Iris pigment epithelial cell (primary cell): ENCODE data around the gene MPZL1.
A peak's percentile ranks its signal among the peaks of the same experiment; 100 is the strongest.

ENCODE experiments used
- DNase-seq: peaks from one replicate; pipeline ENCODE4 v3.0.0-alpha.2; 2011; ENCODE audit warnings: low read depth

MPZL1 gene

DNA sequence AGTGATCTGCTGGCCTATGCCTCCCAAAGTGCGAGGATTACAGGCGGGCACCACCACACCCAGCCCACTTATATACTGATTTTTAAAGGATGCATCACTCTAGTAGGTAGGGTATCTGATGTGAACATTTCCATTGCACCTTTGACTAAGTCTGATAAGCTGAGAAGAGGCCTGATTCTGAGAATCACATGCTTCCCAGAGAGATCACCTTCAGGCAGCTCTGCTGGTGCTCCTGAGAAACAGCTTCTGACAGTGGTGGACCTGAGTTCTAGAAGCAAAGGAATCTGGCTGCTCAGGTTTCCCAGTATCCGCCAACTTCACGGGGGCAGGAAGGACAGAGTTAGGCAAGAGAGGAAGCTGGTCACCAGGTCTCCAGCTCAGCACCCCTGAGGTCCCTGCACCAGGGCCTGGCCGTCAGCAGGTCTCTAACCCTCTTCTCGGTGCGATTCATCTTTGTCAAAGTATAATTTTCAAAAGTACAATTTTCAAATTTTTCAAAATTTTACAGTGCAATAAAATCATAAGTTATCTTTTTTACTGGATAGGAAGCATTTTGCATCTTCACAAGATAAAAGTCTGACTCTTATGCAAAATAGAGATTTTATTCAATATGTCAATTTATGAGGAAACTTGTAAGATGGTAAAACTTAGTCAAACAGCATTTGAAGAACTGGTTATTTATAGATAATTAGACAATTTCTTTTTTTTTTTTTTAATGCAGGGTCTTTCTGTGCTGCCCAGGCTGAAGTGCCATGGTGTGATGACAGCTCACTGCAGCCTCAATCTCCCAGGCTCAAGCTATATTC, 25.8 kb upstream of the MPZL1 start:
- no peak for DNase-seq

DNA sequence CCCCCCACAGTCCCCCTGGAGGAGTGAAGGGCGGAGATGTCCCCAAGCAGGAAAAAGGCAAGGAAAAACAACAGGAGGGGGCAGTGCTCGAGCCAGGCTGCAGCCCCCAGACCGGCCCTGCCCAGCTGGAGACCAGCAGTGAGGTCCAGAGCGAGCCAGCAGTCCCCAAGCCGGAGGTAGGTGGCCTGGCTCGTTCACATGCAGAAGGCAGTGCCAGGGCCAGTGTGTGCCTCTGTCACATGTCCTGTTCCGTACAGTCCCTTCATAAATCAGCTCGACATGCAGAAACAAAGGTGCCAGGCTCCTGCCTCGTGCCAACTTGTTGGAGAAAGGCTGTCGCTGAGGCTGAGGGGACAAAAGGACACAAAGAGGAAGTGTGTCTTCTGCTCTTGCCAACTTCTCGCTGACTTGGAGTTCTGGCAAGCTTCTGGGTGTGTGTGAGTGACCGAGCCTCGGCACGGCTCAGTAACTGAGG, 24.1 kb upstream of the MPZL1 start:
- no peak for DNase-seq

DNA sequence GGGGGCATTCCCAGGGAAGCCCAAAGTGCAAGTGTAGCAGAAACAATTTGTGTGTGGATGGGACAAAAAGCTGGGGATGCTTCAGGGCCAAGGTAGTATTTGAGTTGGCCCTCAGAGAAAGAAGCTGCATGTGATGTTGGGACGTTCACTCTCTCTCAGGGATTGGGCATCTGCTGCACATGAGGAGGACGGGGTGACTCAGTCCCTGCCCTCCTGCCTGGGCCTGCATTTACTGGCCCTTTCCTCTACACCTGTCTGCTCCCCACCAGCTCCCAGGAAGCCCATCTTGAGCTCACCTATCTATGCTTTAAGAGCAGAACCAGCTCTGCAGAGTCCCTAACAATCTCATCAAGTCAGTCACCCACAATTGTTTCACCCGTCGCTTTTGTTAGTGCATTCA, 23.5 kb upstream of the MPZL1 start:
- no peak for DNase-seq

DNA sequence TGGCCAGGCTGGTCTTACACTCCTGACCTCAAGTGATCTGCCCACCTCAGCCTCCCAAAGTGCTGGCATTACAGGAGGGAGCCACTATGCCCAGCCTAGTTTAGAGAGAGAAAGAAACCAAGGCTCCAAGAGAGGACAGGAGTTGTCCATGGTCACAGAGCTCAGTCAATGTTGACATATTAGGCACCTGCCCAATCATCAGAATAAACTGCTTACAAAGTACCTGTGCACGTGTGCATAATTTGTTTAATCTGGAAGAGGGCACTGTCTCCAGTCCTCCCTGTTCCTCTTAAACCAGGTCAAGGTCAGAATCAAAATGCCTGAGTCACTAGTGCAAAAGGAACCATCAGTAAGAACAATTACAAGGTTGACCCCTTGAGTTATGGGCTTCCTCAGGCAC, 20.3 kb upstream of the MPZL1 start:
- DNase-seq, result no peak

DNA sequence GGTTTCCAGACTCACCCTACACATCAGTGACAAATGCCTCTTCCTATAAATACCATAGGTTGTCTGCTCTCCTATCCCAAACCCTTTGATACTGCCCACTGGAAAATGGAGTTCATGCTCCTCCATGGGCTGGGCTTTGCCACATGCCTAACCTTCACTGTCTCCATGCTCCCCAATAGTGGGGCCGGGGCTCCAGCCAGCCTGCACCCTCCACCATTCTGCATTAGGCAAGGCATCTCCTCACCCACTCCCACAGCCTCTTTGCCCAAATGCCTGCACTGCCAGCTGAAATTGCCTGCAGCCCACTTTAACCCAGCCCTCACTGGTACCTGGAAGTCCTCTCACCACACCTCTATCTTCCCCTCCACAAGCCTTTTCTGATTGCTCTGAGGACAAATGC, 18.2 kb upstream of the MPZL1 start:
- no peak for DNase-seq

DNA sequence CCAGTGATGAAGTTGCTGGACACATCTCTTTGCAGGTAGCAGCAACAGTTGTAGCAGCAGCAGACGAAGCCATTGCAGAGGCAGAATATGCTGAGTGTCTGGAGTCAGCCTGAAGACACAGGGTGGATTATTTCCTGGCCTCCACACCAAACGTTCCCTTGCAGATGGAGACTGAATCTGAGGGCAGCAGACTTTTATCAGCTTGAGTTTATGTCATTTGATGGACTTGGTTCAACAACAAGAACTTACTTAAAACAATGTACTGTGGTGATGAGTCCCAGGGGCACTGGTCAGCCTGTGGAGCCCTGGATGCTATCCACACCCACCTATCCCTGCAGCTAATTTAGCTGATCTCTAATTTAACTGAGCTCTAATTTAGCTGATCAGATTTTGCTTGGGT, 17.1 kb upstream of the MPZL1 start:
- DNase-seq, result no peak

GRCh38 chr1:167705250-167705649, 16.5 kb upstream of the MPZL1 start:
- no peak for DNase-seq

DNA sequence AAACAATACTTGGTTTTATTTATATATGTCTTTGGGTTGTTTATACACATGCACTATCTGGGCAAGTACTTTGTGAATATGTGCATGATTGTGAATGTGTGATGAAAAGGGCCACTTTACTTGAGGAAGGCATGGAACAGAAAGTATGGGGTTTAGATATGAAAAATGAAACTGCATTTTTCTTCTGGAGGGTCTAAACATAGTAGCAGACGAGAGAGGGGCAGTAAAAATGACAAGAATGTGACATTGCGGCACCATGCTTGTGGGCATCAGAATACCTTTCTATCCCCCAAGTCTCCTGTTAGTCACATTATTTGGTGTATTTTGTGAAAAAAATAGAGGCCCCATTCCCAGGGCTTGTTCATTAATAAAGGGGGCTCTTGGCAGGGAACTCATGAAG, 15.4 kb upstream of the MPZL1 start:
- no peak for DNase-seq

GRCh38 chr1:167706931-167707877, 14.6 kb upstream of the MPZL1 start:
- no peak for DNase-seq

DNA sequence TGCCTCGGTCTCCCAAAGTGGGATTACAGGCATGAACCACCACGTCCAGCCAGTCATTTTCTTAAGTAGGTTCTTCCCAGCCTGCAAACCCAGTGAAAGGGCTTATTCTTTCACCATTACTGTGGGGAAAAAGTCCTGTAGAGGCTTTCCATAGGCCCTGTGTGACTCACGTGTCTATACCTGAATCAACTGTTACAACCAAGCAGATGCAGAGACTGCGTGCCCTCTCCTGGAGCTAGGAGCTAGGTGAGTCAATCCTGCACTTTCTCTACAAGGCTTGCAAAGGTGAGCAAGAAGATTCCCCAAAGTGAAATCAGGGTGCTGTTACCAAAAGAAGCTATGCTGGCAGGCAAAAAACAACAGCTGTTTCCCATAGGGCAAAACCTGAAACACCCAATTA, 13.8 kb upstream of the MPZL1 start:
- DNase-seq, result no peak

DNA sequence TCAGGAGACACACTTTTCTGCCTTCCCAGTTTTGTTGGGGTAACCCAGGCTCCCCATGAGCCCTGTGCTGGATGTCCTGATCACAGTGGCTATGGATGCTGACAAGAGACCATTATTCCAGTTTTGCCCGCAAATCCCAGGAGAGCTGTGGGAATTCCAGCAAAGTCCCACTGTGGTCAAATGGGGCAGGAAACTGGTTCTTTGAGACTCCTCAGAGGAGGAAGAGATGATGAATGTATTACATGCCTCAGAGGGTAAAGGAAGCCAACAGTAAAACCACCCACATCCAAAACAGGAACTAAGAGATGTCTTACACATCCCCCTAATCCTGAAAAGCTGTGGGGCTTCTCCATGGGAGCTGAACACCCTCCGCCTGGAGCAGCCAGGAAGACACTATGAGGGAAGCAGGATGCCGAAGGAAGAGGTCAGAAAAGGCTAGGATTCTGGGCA, 12.8 kb upstream of the MPZL1 start:
- no peak for DNase-seq

DNA sequence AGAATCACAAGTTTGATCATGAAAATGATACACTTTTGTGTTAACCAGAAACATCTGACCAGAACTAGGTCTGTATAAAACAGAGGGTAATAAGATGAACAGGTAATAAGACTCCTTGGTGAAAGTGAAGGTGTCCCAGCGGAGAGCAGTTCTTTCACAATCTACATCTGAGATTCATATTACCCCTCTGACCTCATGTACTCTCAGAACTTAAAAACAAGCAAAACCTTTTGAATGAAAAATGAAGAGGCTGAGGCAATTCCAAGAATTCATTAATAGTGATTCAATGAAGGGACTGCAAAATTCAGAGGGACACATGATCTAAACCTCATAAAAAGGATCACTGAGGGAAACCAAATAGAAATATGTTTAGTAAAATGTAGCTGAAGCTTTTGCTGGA, 10.9 kb upstream of the MPZL1 start:
- peak; percentile 65 for DNase-seq

DNA sequence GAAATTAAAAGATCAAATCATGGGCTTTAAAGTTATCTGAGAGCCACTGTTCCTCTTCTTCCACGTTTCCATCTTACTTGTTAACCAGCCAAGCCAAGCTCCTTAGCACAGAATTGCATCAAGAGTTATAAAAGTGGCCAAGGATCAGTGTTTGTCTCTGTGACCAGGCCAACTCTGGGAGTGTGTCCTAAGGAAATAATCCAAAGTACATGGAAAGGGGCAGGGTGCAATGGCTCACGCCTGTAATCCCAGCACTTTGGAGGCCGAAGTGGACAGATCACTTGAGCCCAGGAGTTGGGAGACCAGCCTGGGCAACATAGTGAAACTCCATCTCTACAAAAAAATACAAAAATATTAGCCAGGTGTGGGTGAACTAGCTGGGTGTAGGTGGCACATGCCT, 10.0 kb upstream of the MPZL1 start:
- no peak for DNase-seq

GRCh38 chr1:167713330-167714081, 8.3 kb upstream of the MPZL1 start:
- DNase-seq, result peak; percentile 55

- peak; percentile 77 for DNase-seq
These were observed 7.7 kb upstream of the MPZL1 start for GRCh38 chr1:167714098-167714438.

- DNase-seq, result peak; percentile 71
These were observed 7.2 kb upstream of the MPZL1 start for GRCh38 chr1:167714439-167715156.

DNA sequence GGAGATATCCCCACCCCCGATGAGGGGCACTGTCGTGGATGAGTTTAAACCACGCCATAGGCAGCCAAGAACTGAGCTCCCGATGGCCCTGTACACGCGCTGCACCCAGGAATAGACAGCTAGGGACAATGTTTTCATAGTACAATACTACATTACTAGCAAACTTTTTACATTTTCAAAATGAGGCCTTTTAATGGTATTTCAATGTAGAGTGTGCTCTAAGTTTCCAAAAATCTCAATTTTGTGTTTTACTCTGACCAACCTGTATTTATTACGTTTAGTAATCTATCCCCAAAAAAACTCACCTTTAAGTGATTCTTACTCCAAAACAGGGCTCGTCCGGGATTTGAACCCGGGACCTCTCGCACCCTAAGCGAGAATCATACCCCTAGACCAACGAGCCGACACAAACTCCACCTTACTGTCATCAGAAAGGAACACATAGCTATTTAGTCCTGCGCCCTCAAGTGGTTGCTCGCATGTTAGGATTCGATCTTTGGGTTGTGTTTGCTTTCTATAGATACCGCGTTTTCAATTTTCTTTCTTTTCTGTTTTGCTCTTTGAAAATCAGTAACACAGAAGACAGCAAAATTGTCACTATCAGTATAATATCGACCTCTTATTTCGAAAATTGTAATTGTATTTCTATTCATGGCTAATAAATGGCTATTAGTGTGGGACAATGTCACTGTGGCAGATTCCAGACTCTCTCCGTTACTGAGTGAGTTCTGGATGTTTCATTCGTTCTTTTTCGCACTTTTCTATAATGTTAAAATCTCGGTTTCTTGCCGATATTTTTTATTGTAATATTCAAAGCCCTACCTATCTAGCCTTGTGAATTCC, 6.4 kb upstream of the MPZL1 start:
- DNase-seq, result peak; percentile 78

DNA sequence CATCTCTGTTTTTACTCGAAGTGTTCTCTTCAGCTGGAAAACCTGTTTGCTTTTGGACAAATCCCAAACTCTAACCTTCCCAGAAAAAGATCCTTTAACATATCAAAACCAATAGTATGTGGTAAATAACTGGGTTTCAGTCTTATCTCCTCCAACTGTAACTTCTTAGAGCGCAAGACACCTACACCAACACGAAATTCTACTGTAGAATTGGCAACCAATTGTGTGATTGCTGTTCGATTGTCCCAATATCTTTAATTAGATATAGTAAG, 5.8 kb upstream of the MPZL1 start:
- DNase-seq, result no peak

DNA sequence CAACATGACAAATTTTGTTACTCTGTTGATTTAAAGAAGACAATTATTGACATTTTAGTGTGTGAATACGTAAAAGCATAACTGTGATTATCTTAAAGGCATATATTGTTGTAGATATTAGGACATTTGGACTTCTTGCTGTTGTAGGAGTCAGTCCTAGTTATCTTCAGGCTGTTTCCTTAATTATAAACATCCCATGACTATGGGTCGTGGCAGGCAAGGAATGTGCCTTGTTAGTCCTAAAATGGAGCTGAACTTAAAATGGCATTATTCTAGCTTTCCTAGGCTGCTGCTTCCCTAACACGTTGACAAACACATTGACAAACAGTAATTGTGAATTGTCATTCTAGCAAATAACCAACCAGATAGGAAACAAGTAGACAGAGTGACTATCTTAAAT, 4.4 kb upstream of the MPZL1 start:
- DNase-seq, result peak; percentile 43

- DNase-seq, result no peak
These were observed 2.7 kb upstream of the MPZL1 start for GRCh38 chr1:167718914-167719691.
